Measurements from ENCODE around the gene CLEC17A. TPM values are rescaled to one million over a fixed set of nuclear protein-coding genes. Genes with fewer than 3 reads are reported as not detected.
A peak's percentile ranks its signal among the peaks of the same experiment; 100 is the strongest.

Gene CLEC17A
- total RNA-seq, 1 experiment from 2014 or later: 0.04 TPM

- H3K4me1 ChIP-seq: no peaks in the 10 kb centered on the region
- no peak overlapping the region for H3K4me3 ChIP-seq
- no peaks in the 10 kb centered on the region for H3K27me3 ChIP-seq
- no peaks in the 10 kb centered on the region for H3K36me3 ChIP-seq
- no peak overlapping the region for H3K27ac ChIP-seq
- DNase-seq: peak; percentile 27 to 72
- H3K9me3 ChIP-seq (replicated peaks): 0 out of 2 replicates have a peak, but pooled peaks cover 2% of the 10 kb centered on the region
Measured at GRCh38 chr19:14632286-14632685, 49.4 kb downstream of the CLEC17A start.

- Histone ChIP-seq H3K4me1 (no peaks in the 10 kb centered on the region), H3K27ac (no peak overlapping the region), H3K36me3 (no peaks in the 10 kb centered on the region), H3K4me3 (no peak overlapping the region), H3K9me3 (replicated peaks) (peaks cover 10% of the 10 kb centered on the region; the same call in 1 of the 2 replicates), H3K27me3 (no peaks in the 10 kb centered on the region)
- DNase-seq: no peak
Measured at GRCh38 chr19:14639536-14640277, 56.8 kb downstream of the CLEC17A start.

GRCh38 chr19:14648506-14648905 lies 65.6 kb downstream of the CLEC17A start:
- Histone ChIP-seq H3K9me3 (replicated peaks) (no peaks in the 10 kb centered on the region), H3K4me1 (no peaks in the 10 kb centered on the region), H3K4me3 (no peak overlapping the region), H3K27ac (no peak overlapping the region), H3K27me3 (peaks cover 3% of the 10 kb centered on the region; the same call in 1 of the 2 replicates), H3K36me3 (no peaks in the 10 kb centered on the region)
- DNase-seq: no peak

GRCh38 chr19:14649020-14649419 lies 66.1 kb downstream of the CLEC17A start:
- Histone ChIP-seq H3K27ac (no peak overlapping the region), H3K9me3 (replicated peaks) (no peaks in the 10 kb centered on the region), H3K4me3 (no peak overlapping the region), H3K27me3 (peaks cover 3% of the 10 kb centered on the region; the same call in 1 of the 2 replicates), H3K36me3 (no peaks in the 10 kb centered on the region), H3K4me1 (no peaks in the 10 kb centered on the region)
- no peak for DNase-seq

GRCh38 chr19:14650161-14650560 lies 67.3 kb downstream of the CLEC17A start:
- no peak for DNase-seq
- no peak overlapping the region for H3K4me3 ChIP-seq
- no peaks in the 10 kb centered on the region for H3K9me3 ChIP-seq (replicated peaks)
- no peaks in the 10 kb centered on the region for H3K4me1 ChIP-seq
- H3K36me3 ChIP-seq: no peaks in the 10 kb centered on the region
- peaks cover 3% of the 10 kb centered on the region; the same call in 1 of the 2 replicates for H3K27me3 ChIP-seq
- no peak overlapping the region for H3K27ac ChIP-seq

GRCh38 chr19:14654786-14655560 lies 72.1 kb downstream of the CLEC17A start:
- Histone ChIP-seq H3K4me3 (no peak overlapping the region), H3K36me3 (no peaks in the 10 kb centered on the region), H3K27me3 (peaks cover 8% of the 10 kb centered on the region; the same call in 1 of the 2 replicates), H3K9me3 (replicated peaks) (no peaks in the 10 kb centered on the region), H3K27ac (no peak overlapping the region), H3K4me1 (no peaks in the 10 kb centered on the region)
- DNase-seq: no peak

- Histone ChIP-seq H3K27me3 (peaks cover 8% of the 10 kb centered on the region; the same call in 1 of the 2 replicates), H3K4me3 (no peak overlapping the region)
Measured at GRCh38 chr19:14655726-14656125, 72.8 kb downstream of the CLEC17A start.

GRCh38 chr19:14659874-14660489 lies 77.1 kb downstream of the CLEC17A start:
- no peaks in the 10 kb centered on the region for H3K9me3 ChIP-seq (replicated peaks)
- DNase-seq: no peak
- no peaks in the 10 kb centered on the region for H3K36me3 ChIP-seq
- H3K4me3 ChIP-seq: no peak overlapping the region
- no peak overlapping the region for H3K27ac ChIP-seq
- peaks cover 11% of the 10 kb centered on the region for H3K27me3 ChIP-seq
- no peaks in the 10 kb centered on the region for H3K4me1 ChIP-seq

More at GRCh38 chr19:14655726-14656125, 72.8 kb downstream of the CLEC17A start:
- Histone ChIP-seq H3K27ac (no peak overlapping the region), H3K36me3 (no peaks in the 10 kb centered on the region), H3K4me1 (no peaks in the 10 kb centered on the region), H3K9me3 (replicated peaks) (no peaks in the 10 kb centered on the region)
- no peak for DNase-seq

- H3K36me3 ChIP-seq: no peaks in the 10 kb centered on the region
Measured at GRCh38 chr19:14661372-14661924, 78.6 kb downstream of the CLEC17A start.

More at GRCh38 chr19:14661372-14661924, 78.6 kb downstream of the CLEC17A start:
- Histone ChIP-seq H3K27me3 (peaks cover 11% of the 10 kb centered on the region; the same call in 1 of the 2 replicates), H3K4me1 (no peaks in the 10 kb centered on the region), H3K9me3 (replicated peaks) (no peaks in the 10 kb centered on the region), H3K4me3 (no peak overlapping the region), H3K27ac (no peak overlapping the region)
- DNase-seq: no peak

Other genes with a start within 250 kb of the CLEC17A start
- gene ADGRE5, start 201.6 kb upstream of the CLEC17A start, total RNA-seq (2014; rRNA removed; shearing (Covaris generic)): 20.4 and 22.6 TPM in 2 replicates
- gene DDX39A, start 163.7 kb upstream of the CLEC17A start, total RNA-seq (2014; rRNA removed; shearing (Covaris generic)): 180 and 188 TPM in 2 replicates
- gene PKN1, start 149.8 kb upstream of the CLEC17A start, total RNA-seq (2014; rRNA removed; shearing (Covaris generic)): 63.5 and 66.2 TPM in 2 replicates
- 1.2 and 1.7 TPM in 2 replicates for gene PTGER1, start 107.7 kb upstream of the CLEC17A start, total RNA-seq (2014; rRNA removed; shearing (Covaris generic))
- 67.4 and 71.1 TPM in 2 replicates for gene GIPC1, start 87.0 kb upstream of the CLEC17A start, total RNA-seq (2014; rRNA removed; shearing (Covaris generic))
- gene DNAJB1, start 64.7 kb upstream of the CLEC17A start, total RNA-seq (2014; rRNA removed; shearing (Covaris generic)): 166 and 178 TPM in 2 replicates
- gene TECR, start 53.5 kb upstream of the CLEC17A start, total RNA-seq (2014; rRNA removed; shearing (Covaris generic)): 188 and 189 TPM in 2 replicates
- 240 and 323 TPM in 2 replicates for gene NDUFB7, start 11.0 kb upstream of the CLEC17A start, total RNA-seq (2014; rRNA removed; shearing (Covaris generic))
- not detected in 2 replicates for gene ADGRE3, start 91.8 kb downstream of the CLEC17A start, total RNA-seq (2014; rRNA removed; shearing (Covaris generic))
- gene ZNF333, start 107.0 kb downstream of the CLEC17A start, total RNA-seq (2014; rRNA removed; shearing (Covaris generic)): 13.0 and 14.4 TPM in 2 replicates
- gene ADGRE2, start 195.5 kb downstream of the CLEC17A start, total RNA-seq (2014; rRNA removed; shearing (Covaris generic)): 0.66 and 0.85 TPM in 2 replicates